Activated CD8-positive, alpha-beta T cell treated with anti-CD3 and anti-CD28 coated beads for 36 hours (primary cell): ENCODE results near the gene DCN. TPM values are rescaled to one million over a fixed set of nuclear protein-coding genes. Genes with fewer than 3 reads are reported as not detected.

Experiments used
- ATAC-seq: fragments of 200-7000 bp; cut with Tn5 transposase; one replicate; pipeline ENCODE4 v1.10.0; 2021; ENCODE audit warnings: mild to moderate bottlenecking, moderate library complexity
- CTCF ChIA-PET: fragments of 350-600 bp; sonication (Branson Sonifier 250); formaldehyde crosslinking; loops from one replicate; lab custom pipeline; 2021; ENCODE audit warnings: antibody characterized with exemption; lab: Charles Lee
- POLR2A ChIA-PET: fragments of 350-600 bp; sonication (Branson Sonifier 250); formaldehyde crosslinking; loops from one replicate; lab custom pipeline; 2021; ENCODE audit warnings: antibody characterized with exemption; lab: Charles Lee
- DNase-seq: peaks from one replicate; pipeline ENCODE4 v3.0.0-alpha.2; 2020
- H3K27ac Mint-ChIP-seq: one replicate; pipeline ENCODE4 v1.8.0; 2021; ENCODE audit warnings: mild to moderate bottlenecking, mixed read lengths
- H3K27me3 Mint-ChIP-seq: one replicate; pipeline ENCODE4 v1.8.0; 2021; ENCODE audit warnings: mixed read lengths
- H3K36me3 Mint-ChIP-seq: one replicate; pipeline ENCODE4 v1.8.0; 2021; ENCODE audit warnings: low read depth, mixed read lengths
- H3K4me1 Mint-ChIP-seq: one replicate; pipeline ENCODE4 v1.8.0; 2021; ENCODE audit warnings: low read depth, mixed read lengths
- H3K4me3 Mint-ChIP-seq: one replicate; pipeline ENCODE4 v1.8.0; 2021; ENCODE audit warnings: mild to moderate bottlenecking, moderate library complexity, mixed read lengths
- H3K9me3 Mint-ChIP-seq: one replicate; pipeline ENCODE4 v1.8.0; 2021; ENCODE audit warnings: mixed read lengths
- intact Hi-C: fragments of 100-400 bp; cut with micrococcal nuclease; formaldehyde crosslinking; loops from one replicate; pipeline ENCODE4 v1.10.0; 2022
- total RNA-seq, 2 experiments: library from RNA; stranded (reverse); gene quantifications; one replicate each; pipeline ENCODE4 v1.2.3, GENCODE V29; 2021
- TF ChIP-seq, protein P1 (sequence below): fragments of 200-600 bp; IDR thresholded peaks from one replicate; pipeline ENCODE4 v1.8.0; 2022; ENCODE audit warnings: antibody characterized with exemption, mild to moderate bottlenecking

DCN gene
- total RNA-seq, 2 experiments from 2014 or later: not detected

DNA sequence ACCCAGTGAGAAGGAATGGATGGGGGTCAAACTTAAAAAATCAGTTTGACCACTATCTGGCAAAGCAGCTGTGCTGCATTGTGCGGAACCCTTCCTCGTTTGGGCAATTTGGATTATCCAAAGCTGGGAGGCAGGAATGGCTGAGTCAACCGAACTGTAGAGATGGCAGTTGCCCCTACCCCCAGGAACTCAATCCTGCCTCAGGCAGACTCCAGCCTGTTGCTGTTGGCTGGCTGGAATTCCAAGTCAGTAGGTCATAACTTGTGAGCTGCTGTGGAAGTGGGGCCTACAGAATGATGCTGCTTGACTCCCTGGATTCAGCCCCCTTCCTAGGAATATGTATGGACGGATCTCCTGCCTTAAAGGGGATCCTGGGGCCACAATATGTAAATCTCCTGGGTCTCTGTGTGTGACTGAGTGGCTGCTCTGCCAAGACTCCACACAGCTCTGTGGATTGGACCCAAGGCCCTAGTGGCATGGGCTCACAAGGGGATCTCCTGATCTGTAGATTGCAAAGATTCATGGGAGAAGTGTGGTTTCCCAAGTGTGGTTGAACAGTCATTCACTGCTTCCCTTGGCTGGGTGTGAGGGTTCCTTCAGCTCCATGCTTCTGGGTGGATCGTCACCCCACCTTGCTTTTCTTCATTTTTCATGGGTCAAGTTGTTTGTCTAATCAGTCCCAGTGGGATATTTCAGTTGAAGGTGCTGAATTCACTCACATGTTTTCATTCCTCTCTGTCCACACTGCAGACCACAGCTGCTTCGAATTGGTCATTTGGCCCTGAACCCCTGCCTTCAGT, 90.5 kb downstream of the DCN start:
- intact Hi-C loops: no loop called here
- CTCF ChIA-PET: no interaction called here
- ATAC-seq (no peak), DNase-seq (no peak)
- H3K27ac Mint-ChIP-seq: no peak overlapping the region
- H3K36me3 Mint-ChIP-seq: no peaks in the 10 kb centered on the region
- H3K4me1 Mint-ChIP-seq: no peaks in the 10 kb centered on the region
- POLR2A ChIA-PET: no interaction called here
- H3K9me3 Mint-ChIP-seq: peaks cover 20% of the 10 kb centered on the region
- H3K4me3 Mint-ChIP-seq: no peak overlapping the region
- TF ChIP-seq, protein P1, sequence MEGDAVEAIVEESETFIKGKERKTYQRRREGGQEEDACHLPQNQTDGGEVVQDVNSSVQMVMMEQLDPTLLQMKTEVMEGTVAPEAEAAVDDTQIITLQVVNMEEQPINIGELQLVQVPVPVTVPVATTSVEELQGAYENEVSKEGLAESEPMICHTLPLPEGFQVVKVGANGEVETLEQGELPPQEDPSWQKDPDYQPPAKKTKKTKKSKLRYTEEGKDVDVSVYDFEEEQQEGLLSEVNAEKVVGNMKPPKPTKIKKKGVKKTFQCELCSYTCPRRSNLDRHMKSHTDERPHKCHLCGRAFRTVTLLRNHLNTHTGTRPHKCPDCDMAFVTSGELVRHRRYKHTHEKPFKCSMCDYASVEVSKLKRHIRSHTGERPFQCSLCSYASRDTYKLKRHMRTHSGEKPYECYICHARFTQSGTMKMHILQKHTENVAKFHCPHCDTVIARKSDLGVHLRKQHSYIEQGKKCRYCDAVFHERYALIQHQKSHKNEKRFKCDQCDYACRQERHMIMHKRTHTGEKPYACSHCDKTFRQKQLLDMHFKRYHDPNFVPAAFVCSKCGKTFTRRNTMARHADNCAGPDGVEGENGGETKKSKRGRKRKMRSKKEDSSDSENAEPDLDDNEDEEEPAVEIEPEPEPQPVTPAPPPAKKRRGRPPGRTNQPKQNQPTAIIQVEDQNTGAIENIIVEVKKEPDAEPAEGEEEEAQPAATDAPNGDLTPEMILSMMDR: no peak
- peaks cover 3% of the 10 kb centered on the region for H3K27me3 Mint-ChIP-seq

Other genes starting within 250 kb of the DCN start
- gene CCER1, start 227.6 kb downstream of the DCN start, total RNA-seq: not detected
- not detected for gene EPYC, start 177.8 kb downstream of the DCN start, total RNA-seq
- gene KERA, start 124.8 kb downstream of the DCN start, total RNA-seq: not detected
- gene LUM, start 71.3 kb downstream of the DCN start, total RNA-seq: not detected